ENCODE measurements around the gene CEP170.
A peak's percentile ranks its signal among the peaks of the same experiment; 100 is the strongest.

DNA sequence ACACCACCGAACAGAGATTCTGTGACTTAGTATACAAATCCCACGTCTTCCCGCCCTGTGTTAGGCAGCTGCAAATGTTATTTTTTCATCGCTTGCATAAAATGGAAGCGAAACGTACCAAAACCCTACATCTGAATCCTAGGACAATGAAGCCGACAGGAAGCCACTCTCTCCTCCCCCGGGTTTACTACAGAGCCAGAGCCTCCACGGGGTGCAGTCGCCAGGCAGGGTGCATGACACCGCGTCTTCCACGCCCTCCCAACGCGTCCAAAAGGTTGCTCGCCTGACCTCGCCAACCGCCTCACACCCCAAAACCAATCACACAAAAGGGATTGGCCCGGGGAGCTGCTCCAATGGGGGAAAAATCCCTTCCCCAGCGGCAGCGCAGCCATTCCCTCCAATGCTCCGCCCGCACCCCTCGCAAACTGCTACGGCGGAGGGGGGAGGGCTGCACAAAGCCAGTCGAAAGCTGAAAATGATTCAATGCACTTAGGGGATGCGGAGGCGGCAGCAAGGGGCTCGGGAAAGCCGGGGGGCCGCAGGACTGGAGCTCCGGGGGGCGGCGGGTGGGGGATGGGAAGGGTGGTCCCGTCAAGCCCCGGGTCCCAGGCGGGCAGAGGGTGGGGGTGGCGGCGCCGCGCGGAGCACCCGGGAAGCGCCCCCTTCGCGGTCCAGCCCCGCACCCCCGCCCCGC, 701 bp downstream of the CEP170 start:
- TF ChIP-seq POLR2AphosphoS5 (IDR thresholded peaks at IDR 0.05; ENCODE audit: low read depth, low read length) (0 out of 2 replicates have a peak, but pooled peaks have one; percentile 32), POLR2A (IDR thresholded peaks at IDR 0.05; ENCODE audit: low read depth, low read length) (peak; percentile 53; the same call in 1 of the 2 replicates), TAF1 (IDR thresholded peaks at IDR 0.05; ENCODE audit: borderline replicate concordance, low read depth, low read length) (0 out of 2 replicates have a peak, but pooled peaks have one; percentile 38)
